Measurements from ENCODE around the gene IFIH1.

IFIH1 gene

GRCh38 chr2:162324953-162325352 is 6.5 kb upstream of the IFIH1 start:
- TF ChIP-seq ZFX (IDR thresholded peaks at IDR 0.05; ENCODE audit: borderline replicate concordance) (no peak), CTCF (IDR thresholded peaks at IDR 0.05) (no peak)
- no peak overlapping the region for H3K27ac ChIP-seq

GRCh38 chr2:162320864-162321517 is 2.5 kb upstream of the IFIH1 start:
- TF ChIP-seq CTCF (IDR thresholded peaks at IDR 0.05) (no peak), ZFX (IDR thresholded peaks at IDR 0.05; ENCODE audit: borderline replicate concordance) (no peak)
- H3K27ac ChIP-seq, result no peak overlapping the region

DNA sequence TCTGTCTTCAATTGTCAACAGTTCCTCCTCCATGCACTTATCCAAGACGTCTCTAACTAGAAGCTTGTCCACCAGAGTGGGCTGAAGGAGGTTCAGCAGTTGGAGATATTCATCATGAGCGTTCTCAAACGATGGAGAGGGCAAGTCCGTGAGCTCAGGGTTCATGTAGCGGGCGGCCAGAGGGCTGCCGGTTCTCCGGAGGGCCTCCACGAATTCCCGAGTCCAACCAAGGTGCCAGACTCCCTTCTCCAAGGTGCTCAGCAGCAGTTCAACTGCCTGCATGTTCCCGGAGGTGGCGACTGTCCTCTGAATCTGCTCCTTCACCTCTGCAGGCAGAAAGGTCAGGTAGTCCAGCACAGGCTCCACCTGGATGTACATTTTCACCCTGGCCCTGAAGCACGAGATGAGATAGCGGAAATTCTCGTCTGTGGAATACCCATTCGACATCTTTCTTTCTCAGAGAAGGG is 590 bp downstream of the IFIH1 start:
- peak overlapping the region; percentile 77 for H3K27ac ChIP-seq
- no peak for TF ChIP-seq ZFX (IDR thresholded peaks at IDR 0.05; ENCODE audit: borderline replicate concordance)

- TF ChIP-seq CTCF (IDR thresholded peaks at IDR 0.05) (no peak), ZFX (IDR thresholded peaks at IDR 0.05; ENCODE audit: borderline replicate concordance) (no peak)
- H3K27ac ChIP-seq, result no peak overlapping the region
Observed at GRCh38 chr2:162317058-162317742, 1.3 kb downstream of the IFIH1 start.

DNA sequence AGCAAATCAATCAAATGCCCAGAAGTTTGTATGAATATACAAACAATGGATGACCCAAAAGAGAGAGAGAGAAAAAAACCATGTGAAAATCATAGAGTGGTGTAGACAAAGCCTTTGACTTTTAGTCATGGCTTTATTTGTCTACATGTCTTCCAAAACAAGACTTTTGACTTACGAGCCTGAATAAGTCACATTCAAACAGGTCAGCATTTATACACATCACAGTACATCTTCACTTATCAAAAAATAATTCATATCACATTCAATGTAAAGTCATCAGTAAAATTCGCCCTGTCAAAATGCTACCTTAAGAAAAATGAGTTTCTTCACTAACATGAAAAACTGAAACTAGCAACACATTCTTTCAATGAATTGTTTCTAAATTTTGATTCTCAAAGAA is 1.9 kb downstream of the IFIH1 start:
- H3K27ac ChIP-seq, result no peak overlapping the region
- TF ChIP-seq CTCF (IDR thresholded peaks at IDR 0.05) (no peak), ZFX (IDR thresholded peaks at IDR 0.05; ENCODE audit: borderline replicate concordance) (no peak)

GRCh38 chr2:162315938-162316337 is 2.5 kb downstream of the IFIH1 start:
- H3K27ac ChIP-seq, result no peak overlapping the region
- TF ChIP-seq CTCF (IDR thresholded peaks at IDR 0.05) (no peak), ZFX (IDR thresholded peaks at IDR 0.05; ENCODE audit: borderline replicate concordance) (no peak)

- no peak overlapping the region for H3K27ac ChIP-seq
- TF ChIP-seq CTCF (IDR thresholded peaks at IDR 0.05) (no peak), ZFX (IDR thresholded peaks at IDR 0.05; ENCODE audit: borderline replicate concordance) (no peak)
Observed at GRCh38 chr2:162312853-162313252, 5.6 kb downstream of the IFIH1 start.
